HG03439 (cell line): ENCODE measurements around the gene SETD3.

Experiments
- ATAC-seq: cut with Tn5 transposase; IDR thresholded peaks from one replicate; pipeline ENCODE4 v1.9.1; 2021; ENCODE audit warnings: mild to moderate bottlenecking, moderate library complexity; ENCODE audit not compliant: unreplicated experiment

SETD3 gene

DNA sequence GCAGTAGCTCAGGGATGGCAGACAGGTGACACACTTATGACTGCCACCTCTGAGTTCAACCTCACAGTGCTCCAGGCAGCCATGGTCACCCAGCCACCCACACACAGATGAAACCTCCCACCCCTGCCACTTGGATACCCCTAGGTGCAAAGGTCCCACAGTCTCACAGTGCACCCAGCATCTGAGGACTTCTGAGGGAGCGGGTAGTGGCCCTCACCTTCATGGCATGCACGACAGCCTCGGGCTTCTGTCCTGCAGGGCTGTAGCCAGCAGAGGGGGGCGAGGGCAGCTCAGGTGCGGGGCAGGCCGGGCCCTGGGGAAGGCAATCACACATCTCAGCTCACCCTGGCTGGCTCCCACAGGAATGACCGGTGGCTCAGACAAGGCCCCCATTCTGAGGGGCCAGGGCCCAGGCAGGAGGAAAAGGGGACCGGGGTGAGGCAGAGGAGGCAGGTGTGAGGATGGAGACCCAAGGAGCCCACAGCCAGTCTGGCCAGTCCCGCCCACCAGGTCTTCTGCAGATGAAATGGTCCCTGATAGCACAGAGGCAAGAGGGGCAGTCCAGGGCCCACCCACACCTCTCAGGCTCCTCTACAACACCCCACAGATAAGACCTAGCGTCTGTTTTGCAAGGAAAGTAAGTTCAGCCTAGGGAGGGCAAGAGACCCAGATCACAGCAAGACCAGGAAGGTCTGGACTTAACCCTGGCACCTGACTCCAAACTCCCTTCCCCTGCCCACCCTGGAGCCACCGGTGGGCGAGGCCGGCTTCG, 36.4 kb upstream of the SETD3 start:
- ATAC-seq: no peak

DNA sequence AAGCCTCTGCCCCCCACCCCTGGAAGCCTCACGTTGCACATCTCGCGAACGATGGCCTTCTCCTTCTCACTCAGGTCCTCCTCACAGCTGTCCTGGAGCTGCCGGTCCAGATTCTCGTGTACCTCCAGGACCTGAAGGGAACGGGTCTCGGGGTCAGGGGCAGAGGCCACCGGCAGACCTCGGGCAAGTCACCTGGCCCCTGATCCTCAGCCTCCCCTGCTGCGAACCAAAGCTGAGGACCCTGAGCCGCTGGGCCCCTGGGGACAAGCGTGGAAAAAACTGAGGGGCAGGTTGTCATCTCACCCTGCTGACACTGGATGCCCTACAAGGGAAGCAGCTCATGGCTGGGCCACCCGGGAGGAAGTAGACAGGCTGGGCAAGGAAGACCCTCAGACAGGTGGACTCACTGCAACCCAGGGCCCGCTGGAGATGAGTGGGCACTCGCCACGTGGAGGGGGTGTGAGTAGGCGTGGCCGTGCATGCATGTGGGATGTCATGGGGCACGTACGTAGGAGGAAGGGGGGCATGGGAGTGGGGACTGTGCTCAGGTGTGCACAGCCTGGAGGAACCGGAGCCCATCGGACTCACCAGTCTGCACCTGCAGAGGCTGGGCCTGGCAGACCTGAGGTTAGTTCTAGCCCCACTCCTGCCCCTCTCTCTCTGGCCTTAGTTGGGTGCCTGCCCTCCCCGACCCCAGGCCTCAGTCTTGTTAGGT, 35.7 kb upstream of the SETD3 start:
- no peak for ATAC-seq

GRCh38 chr14:99515301-99516155, 34.9 kb upstream of the SETD3 start:
- no peak for ATAC-seq

GRCh38 chr14:99514552-99515300, 34.1 kb upstream of the SETD3 start:
- ATAC-seq: no peak

DNA sequence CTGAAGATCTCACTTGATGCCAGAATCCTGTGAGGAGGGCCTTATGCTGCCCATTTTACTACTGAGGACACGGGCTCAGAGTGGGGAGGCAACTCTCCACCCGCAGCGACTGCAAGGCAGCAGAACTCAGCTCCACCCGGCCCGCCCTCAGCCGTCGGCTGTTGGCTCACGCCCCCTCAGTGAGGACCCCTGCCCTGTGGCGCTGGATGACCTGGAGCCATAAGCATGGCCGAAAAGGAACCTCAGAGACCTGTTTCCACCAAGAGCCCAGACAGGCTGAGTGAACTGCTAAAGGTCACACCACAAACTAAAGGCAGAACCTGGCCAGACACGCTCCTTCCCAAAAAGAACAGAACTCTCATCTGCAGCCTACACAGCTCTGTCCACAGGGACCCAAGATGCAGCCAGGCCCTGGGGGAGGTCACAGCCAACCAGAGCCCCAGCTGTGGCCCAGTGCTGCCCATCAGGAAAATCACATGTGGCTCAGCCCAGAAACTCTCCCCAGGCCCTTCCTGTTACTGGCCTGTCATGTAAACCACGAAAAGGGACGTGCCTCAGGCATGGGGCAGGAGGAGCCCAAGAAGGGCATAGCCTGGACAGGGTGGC, 33.4 kb upstream of the SETD3 start:
- ATAC-seq: no peak

DNA sequence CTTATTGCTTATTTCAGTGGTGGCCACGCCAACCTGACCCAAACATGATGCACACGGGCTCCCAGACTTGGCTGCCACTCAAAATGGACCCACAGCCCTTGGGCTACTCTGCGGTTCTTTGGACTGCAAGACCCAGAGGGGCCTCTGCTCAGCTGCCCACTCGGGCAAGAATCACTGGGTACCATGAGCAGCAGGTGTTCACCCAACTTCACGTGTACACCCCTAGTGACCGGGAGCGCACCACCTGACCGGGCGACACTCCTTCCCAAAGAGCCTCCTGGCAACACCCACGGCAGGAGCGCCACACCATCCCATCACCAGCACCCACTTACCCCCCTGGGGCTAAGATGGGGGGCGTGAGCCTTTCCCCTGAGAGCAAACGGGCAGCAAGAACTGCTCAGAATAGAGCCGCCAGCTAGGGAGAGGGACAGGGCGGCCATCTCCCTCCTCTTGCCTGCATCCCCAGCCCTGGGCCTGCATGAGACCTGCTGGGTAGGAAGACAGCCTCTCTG, 32.6 kb upstream of the SETD3 start:
- no peak for ATAC-seq

GRCh38 chr14:99512571-99513182, 32.0 kb upstream of the SETD3 start:
- no peak for ATAC-seq

DNA sequence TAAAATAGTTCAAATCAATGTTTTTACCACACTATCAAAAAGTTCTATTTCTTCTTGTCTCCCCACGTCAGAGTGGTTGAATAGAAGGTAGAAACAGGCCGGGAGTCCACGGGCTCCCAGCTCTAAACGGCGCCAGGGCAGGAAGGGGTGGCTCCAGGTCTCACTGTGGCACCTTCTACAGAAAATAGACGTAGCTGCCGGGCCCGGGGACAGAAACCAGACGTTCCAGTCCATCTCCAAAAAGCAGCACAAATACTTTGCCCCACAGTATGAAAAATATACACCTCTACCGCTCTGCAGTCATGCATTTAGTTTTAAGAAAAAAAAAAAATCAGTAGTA, 31.4 kb upstream of the SETD3 start:
- no peak for ATAC-seq

DNA sequence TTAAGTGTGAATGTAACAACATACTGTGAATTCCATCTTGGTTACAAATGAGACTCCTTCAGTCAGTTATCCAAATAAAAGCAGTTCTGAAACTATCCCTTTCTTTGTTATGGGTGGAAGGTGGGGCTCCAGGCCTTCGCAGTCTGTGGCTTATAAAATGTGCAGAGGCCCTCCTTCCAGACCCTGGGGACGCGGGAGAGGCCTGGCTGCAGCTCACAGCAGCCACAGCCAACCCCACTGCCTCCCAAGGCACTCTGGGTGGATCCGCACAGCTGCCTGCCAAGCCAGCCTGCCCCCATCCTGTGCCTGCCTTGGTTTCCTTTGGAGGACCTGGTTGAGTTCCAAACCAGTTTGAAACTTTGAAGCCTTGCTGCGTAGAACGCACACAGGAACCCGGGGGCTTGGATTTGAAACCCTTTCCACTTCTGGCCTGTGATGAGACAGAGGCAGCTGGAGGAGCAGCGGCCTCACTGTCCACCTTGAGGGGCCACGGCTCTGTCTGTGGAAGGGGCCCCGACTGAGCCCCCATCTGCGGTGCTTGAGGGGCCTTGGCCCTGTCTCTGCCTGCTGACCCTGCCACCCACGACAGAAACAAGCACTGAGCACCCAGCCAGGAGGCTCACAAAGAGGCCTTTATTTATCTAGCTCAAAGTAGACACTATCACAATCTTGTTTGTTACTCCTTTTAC, 30.9 kb upstream of the SETD3 start:
- no peak for ATAC-seq

GRCh38 chr14:99510556-99511139, 30.0 kb upstream of the SETD3 start:
- ATAC-seq: no peak

GRCh38 chr14:99509871-99510555, 29.4 kb upstream of the SETD3 start:
- ATAC-seq: no peak

DNA sequence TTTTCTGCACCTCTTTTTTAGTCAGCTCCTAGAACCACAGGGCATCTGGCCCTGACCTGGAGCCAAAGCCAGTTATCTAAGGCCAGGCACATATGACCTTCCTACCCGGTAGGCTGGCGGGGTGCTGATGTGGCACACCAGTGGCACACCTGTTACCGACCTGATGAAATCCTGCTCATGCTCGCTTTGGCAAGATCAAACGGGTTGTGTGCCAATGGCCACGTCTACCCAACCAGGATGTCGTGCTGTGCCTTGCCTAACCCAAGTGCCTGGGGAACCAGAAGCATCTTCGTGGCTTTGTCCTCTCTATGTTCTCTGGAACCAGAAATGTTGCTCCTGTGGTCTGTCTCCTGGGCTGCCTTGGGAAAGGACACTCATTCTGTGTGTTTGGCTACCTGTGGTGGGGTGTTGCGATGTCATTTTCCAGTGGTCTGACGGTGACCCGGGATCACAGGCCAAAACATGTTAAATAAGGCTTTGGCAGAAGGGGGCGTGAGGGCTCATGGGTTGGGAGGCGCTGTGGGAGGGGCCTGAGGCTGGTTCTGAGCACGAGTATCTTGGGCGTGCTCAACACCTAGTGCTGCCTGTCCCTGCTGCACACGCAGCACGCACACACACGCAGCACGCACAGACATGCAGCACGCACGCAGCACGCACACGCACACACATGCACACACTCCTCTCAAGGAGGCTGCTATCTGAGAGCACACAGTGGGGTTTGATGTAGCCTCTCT, 28.4 kb upstream of the SETD3 start:
- no peak for ATAC-seq

GRCh38 chr14:99507860-99508640, 27.4 kb upstream of the SETD3 start:
- ATAC-seq: no peak

GRCh38 chr14:99506276-99506675, 25.6 kb upstream of the SETD3 start:
- no peak for ATAC-seq

DNA sequence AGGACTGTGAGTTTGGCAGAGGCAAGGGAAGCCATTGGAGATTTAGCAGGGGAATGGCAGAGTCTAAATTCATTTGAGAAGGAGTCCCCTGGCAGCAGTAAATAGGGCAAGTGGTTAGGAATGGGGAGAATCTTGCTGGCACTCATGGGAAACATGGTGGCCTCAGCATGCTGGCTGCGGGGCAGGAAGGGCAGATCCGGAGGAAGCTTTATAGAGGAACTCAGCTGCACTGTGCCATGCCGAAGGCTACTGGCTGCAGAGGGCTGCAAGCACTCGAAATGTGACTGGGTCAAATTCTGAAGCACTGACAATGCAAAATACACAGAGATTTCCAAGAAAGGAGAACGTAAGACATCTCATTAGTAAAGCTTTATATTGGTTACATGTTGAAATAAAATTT, 24.4 kb upstream of the SETD3 start:
- ATAC-seq: no peak

GRCh38 chr14:99503848-99504453, 23.3 kb upstream of the SETD3 start:
- no peak for ATAC-seq
